ENCODE measurements around the gene CAND2. TPM values are rescaled to one million over a fixed set of nuclear protein-coding genes. Genes with fewer than 3 reads are reported as not detected.
"Not testable (repeated sequence)": the region's sequence is repeated elsewhere in the genome, so short reads cannot be mapped to it uniquely, and the experiment has no call there.

The CAND2 gene
- total RNA-seq, 1 donor from 2014 or later, result 2.6 TPM

DNA sequence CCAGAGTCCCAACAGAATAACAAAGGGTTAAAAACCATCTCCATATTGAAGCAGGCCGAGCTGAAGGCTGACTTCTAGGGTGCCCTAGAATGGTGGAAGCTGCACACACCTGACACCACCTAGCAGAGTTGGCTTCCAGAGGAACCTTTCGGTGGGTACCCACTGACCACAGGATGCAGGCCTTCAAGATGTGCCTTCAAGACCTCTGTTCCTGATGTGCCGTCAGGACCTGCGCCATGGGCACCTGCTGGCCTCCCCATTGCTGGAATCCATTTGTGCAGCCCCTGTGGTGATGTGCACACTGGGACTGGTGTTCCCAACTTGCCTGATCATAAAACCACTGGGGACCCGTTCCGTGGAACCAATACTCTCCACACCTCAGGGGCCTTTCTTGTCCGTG is 80.6 kb downstream of the CAND2 start:
- DNase-seq (ENCODE audit: low read depth), result no peak
- H3K27me3 ChIP-seq (ENCODE audit: control insufficient read depth, insufficient read depth, low read length), result peaks cover 19% of the 10 kb centered on the region
- no peaks in the 10 kb centered on the region for H3K36me3 ChIP-seq (ENCODE audit: control insufficient read depth, insufficient read depth, low read length)
- TF ChIP-seq CTCF (IDR thresholded peaks at IDR 0.05; ENCODE audit: insufficient read depth, low read length, poor library complexity, severe bottlenecking), result no peak
- no peak overlapping the region for H3K4me3 ChIP-seq (ENCODE audit: low read depth, low read length)

- no peak for DNase-seq (ENCODE audit: low read depth)
- Histone ChIP-seq H3K4me3 (ENCODE audit: low read depth, low read length) (no peak overlapping the region), H3K27me3 (ENCODE audit: control insufficient read depth, insufficient read depth, low read length) (peaks cover 17% of the 10 kb centered on the region), H3K36me3 (ENCODE audit: control insufficient read depth, insufficient read depth, low read length) (no peaks in the 10 kb centered on the region)
- TF ChIP-seq CTCF (IDR thresholded peaks at IDR 0.05; ENCODE audit: insufficient read depth, low read length, poor library complexity, severe bottlenecking), result no peak
Measured at GRCh38 chr3:12878141-12878574, 81.7 kb downstream of the CAND2 start.

- peaks cover 15% of the 10 kb centered on the region for H3K27me3 ChIP-seq (ENCODE audit: control insufficient read depth, insufficient read depth, low read length)
- H3K36me3 ChIP-seq (ENCODE audit: control insufficient read depth, insufficient read depth, low read length); H3K4me3 ChIP-seq (ENCODE audit: low read depth, low read length); DNase-seq (ENCODE audit: low read depth): not testable (repeated sequence)
Measured at GRCh38 chr3:12878758-12879157, 82.3 kb downstream of the CAND2 start.

- Histone ChIP-seq H3K27me3 (ENCODE audit: control insufficient read depth, insufficient read depth, low read length) (peaks cover 15% of the 10 kb centered on the region), H3K4me3 (ENCODE audit: low read depth, low read length) (no peak overlapping the region), H3K36me3 (ENCODE audit: control insufficient read depth, insufficient read depth, low read length) (no peaks in the 10 kb centered on the region)
- TF ChIP-seq CTCF (IDR thresholded peaks at IDR 0.05; ENCODE audit: insufficient read depth, low read length, poor library complexity, severe bottlenecking), result no peak
- DNase-seq (ENCODE audit: low read depth), result no peak
Measured at GRCh38 chr3:12879191-12879815, 82.8 kb downstream of the CAND2 start.

DNA sequence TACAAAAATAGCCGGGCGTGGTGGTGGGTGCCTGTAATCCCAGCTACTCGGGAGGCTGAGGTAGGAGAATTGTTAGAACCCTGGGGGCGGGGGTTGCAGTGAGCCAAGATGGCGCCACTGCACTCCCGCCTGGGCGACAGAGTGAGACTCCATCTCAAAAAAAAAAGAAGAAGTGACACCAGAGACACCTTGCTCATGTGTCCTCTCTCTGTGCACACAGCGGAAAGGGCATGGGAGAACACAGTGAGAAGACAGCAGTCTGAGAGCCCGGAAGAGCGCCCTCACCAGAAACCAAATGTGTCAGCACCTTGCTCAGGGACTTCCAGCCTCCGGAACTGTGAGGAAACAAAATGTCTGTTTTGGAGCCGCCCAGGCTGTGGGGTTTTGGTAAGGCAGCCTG is 85.4 kb downstream of the CAND2 start:
- H3K27me3 ChIP-seq (ENCODE audit: control insufficient read depth, insufficient read depth, low read length); H3K4me3 ChIP-seq (ENCODE audit: low read depth, low read length); DNase-seq (ENCODE audit: low read depth): not testable (repeated sequence)

DNA sequence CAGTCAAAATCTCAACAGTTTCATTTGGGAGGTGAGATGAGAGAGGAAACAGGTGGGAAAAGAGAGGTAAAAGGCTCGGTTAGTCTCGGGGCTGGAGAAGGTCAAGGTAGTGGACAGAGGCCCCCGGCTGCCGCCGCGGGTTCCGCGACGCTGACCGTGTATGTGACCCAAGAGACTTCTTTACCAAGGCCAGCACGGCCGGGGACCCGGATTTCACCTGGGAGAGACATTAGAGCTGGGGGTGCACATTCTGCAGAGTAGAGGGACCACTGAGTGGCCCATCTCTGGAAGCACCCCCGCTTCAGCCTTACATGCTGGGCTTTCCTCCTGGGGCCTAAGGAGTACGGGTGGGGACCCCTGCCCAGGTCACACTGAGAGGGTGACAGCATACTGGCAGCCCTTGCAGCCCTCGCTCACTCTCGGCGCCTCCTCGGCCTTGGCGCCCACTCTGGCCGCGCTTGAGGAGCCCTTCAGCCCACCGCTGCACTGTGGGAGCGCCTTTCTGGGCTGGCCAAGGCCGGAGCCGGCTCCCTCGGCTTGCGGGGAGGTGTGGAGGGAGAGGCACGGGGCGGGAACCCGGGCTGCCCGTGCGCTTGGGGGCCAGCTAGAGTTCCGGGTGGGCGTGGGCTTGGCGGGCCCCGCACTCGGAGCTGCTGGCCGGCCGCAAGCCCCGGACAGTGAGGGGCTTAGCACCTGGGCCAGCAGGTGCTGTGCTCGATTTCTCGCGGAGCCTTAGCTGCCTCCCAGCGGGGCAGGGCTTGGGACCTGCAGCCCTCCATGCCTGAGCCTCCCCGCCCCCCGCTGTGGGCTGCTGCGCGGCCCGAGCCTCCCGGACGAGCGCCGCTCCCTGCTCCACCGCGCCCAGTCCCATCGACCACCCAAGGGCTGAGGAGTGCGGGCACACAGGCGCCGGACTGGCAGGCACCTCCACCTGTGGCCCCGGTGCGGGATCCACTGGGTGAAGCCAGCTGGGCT is 86.1 kb downstream of the CAND2 start:
- no peaks in the 10 kb centered on the region for H3K36me3 ChIP-seq (ENCODE audit: control insufficient read depth, insufficient read depth, low read length)
- TF ChIP-seq CTCF (IDR thresholded peaks at IDR 0.05; ENCODE audit: insufficient read depth, low read length, poor library complexity, severe bottlenecking), result no peak

More for the DNA sequence above, 85.4 kb downstream of the CAND2 start:
- H3K36me3 ChIP-seq (ENCODE audit: control insufficient read depth, insufficient read depth, low read length), result not testable (repeated sequence)

More for the DNA sequence above, 86.1 kb downstream of the CAND2 start:
- Histone ChIP-seq H3K4me3 (ENCODE audit: low read depth, low read length) (no peak overlapping the region), H3K27me3 (ENCODE audit: control insufficient read depth, insufficient read depth, low read length) (peaks cover 8% of the 10 kb centered on the region)
- no peak for DNase-seq (ENCODE audit: low read depth)
